ENCODE results near the gene AMIGO3.
"Not testable (repeated sequence)": the region's sequence is repeated elsewhere in the genome, so short reads cannot be mapped to it uniquely, and the experiment has no call there.

The AMIGO3 gene

DNA sequence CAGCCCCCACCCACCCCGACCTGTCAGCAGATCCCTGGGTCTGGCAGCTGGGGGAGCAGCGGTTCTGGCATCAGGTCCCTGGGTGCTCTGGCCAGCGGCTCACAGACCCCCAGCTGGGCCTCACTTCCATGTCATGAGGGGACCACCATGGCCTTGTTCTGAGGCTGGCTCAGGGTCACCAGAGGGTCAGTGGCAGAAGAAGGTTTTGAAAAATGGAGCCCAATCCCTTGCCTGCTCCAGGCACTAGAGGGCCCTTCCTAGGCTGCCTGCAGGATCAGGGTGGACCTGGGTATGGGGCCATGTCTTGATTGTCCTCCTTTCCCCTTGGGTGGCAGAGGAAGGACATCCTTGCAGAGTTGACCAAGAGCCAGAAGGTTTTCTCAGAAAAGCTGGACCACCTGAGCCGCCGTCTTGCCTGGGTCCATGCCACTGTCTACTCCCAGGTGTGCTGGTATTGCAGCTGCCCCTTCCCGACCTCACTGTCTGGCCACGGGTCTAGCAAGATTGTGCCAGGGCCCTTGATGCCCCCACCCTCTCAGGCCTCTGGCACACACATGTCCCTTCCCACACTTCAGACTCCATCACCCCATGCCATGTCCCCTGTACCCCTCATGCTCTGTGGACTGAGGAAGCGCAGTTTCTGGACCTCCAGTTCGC, 12.9 kb downstream of the AMIGO3 start:
- no peak for DNase-seq

DNA sequence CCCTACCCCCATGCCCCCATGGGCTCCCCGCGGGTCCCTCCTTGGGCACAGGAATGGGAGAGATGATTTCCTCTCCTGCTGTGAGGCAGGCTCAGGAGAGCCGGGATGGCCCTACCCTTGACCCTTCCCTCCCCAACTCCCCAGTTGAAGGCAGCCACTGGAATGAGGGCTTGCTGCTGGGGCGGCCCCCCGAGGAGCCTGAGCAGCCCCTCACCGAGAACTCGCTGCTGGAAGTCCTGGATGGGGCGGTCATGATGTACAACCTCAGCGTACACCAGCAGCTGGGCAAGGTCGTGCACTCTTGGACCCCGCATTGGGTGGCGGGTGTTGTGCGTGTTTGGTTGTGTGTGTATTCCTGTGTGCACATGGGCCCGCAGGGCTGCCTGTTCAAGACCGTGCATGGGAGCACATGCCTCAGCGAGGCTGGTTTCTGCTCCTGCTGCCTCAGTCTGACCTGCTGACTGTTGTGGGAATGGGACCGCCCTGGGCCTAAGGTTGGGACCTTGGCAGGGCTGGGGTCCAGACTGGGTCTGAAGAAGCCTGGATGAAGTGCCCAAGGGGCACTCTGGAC, 14.0 kb downstream of the AMIGO3 start:
- DNase-seq = no peak

DNA sequence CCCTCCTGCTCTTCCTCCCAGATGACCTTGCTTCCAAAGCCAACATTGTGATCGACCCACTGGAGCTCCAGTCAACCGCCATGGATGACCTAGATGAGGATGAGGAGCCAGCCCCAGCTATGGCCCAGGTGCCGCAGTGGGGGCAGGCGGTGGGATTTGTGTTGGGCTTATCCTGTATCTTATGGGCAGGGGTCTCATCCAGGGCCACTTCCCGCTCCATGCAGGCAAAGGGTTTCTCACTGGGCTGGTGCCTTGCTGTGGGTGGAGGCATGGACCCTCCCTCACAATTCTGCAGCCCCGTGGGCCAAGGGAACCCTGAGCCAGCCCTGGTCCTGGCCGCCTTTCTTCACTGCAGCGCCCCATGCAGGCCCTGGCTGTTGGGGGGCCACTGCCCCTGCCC, 14.9 kb downstream of the AMIGO3 start:
- DNase-seq = no peak

DNA sequence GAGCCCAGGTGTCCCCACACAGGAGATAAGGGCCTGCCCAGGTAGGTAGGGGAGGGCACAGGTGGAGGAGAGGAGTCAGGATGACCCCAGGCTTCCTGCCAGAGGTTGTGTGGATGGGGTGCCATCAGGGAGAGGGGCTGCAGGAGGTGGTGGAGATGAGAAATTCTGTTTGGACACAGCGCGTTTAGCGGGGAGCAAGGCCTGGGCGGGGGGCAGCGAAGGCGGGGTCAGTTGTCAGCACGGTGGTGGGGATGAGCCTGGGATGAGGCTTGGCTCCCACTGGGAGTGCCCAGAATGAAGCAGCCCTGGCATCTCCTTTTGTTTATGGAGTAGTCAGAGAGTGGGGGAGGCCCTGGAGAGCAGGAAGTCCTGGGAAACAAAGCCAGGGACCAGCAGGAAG, 15.5 kb downstream of the AMIGO3 start:
- no peak for DNase-seq

DNA sequence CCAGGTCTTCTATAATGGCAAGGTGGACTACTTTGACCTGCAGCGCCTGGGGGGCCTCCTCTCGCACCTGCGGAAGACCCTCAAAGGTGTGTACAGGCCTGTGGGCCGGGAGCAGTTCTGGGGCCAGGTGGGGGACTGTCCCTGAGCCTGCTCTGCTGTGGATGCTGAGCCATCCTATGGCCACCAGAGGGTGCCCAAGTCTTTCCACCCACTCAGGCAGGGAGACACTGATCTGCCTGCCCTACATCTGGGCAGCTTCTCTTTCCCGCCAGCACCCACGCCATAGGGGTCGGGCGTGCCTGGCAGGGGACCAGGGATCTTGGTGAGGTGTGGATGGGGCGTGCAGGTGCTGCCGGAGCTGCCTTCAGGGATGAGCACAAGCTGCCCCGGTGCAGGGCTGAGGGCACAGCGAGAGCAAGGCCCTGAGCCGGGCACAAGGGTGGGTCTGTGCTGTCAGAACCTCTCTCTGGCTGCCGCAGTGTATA, 16.0 kb downstream of the AMIGO3 start:
- peak; percentile 55 for DNase-seq

DNA sequence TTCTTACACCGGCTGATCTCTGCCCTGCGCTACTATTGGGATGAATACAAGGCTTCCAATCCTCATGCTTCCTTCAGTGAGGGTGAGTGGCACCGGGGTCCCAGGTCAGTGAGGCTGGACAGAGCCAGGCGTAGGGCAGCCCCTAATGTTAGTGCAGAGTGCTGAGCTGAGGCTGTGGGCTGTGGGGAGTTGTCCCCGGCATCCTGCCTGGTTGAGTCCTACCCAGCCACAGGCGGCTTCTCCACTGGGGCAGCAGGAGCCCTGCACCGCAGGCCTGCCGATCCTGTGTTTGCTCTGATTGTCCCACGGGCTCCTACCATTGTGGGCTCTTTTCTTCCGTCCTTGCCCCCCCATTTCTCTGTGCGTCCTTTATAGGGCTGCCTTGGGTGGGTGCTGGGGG, 16.8 kb downstream of the AMIGO3 start:
- DNase-seq = no peak

DNA sequence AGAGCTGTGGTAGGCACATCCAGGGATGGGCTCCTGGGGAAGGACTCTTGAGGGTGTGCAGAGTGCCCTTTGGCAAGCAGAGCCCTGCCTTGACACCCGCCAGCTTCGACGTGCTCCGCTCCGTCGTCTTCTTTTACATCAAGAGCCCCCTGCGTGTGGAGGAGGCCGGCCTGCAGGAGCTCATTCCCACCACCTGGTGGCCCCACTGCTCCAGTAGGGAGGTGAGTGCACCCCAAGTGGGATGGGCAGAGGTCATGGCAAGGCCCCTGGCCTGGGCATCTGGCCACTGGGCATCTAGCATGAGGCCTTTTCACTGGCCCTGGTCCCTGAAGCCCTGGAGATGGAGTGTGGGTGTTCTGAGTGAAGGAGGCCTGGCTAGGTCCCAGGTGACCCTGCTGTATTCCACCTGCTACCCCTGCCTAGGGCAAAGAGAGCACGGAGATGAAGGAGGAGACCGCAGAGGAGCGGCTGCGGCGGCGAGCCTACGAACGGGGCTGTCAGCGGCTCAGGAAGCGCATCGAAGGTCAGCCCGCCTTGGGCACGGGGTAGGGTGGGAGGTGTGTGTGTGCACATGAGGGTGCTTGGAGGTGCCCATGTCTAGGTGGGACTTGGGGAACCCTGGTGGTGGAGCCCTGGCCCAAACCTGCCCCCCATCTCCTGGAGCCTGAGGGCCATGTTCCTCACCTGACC, 18.0 kb downstream of the AMIGO3 start:
- no peak for DNase-seq

DNA sequence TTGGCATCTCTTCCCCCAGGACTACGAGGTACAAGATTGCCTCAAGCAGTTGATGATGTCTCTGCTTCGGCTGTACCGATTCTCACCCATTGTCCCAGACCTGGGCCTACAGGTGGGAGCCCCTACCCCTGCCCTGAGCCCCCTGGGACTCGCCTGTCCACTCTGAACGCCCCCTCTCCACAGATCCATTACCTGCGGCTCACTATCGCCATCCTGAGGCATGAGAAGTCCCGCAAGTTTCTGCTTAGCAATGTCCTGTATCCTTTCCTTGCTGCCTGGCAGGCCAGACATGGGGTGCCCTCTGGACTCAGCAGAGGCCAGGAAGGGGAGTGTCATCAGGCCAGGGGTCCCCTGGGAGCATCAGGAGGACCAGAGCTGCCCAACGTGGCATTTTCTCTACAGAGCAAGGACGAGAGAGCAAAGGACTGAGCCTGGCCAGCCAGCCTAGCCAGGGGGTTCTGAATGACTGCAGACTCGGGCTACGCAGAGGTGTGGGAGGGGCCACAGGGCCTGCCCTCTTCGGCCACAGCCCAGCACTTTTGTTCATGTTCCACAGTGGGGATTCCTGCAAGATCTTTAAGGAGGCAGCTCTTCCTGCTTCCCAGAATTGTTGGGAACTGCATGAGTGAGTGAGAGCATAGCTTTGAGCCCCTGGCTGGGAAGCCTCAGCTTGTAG, 18.9 kb downstream of the AMIGO3 start:
- DNase-seq = no peak

DNA sequence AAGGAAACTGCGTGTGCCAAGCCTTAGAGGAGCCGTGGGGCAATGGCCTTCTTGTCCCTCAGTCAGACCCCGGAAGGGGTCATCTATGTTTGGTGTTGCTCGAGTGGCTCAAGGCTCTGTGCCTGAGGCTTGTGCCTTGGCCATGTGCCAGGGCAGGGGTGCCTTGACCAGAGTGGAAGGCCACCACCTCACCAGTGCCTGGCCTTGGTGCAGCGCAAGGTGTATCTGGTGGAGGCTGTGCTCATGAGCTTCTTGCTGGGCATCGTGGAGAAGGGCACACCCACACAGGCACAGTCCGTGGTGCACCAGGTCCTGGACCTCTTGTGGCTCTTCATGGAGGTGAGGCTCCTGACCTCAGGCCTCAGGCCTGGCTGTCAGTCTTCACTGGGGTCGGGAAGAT, 19.5 kb downstream of the AMIGO3 start:
- DNase-seq = no peak

DNA sequence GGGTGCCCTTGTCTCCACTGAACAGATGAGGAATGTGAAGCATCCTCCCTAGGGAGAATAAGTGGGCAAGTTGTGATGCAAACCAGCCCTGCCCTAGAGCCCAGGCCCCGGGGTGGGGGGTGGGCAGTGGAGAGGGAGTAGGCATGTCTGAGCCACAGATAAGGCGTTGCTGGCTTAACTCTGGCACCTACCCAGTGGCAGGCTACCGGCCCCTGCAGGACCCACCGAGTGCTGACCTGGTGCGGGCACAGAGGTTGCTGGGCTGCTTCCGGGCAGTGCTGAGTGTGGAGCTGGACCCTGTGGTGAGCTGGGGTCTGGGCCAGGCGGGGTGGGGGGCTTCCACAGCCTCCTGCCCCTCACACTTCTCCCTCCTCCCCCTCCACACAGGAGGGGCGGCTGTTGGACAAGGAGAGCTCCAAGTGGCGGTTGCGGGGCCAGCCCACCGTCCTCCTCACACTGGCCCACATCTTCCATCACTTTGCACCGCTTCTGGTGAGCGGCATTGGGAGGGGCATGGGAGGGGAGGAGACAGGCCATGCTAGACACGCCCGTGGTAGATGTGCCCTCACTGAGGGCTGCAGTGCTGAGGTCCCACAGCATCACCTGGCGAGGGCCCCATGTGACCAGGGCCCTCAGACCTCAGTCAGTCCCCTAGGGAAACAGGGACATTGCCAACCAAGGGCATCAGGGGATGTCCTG, 20.1 kb downstream of the AMIGO3 start:
- DNase-seq = no peak

DNA sequence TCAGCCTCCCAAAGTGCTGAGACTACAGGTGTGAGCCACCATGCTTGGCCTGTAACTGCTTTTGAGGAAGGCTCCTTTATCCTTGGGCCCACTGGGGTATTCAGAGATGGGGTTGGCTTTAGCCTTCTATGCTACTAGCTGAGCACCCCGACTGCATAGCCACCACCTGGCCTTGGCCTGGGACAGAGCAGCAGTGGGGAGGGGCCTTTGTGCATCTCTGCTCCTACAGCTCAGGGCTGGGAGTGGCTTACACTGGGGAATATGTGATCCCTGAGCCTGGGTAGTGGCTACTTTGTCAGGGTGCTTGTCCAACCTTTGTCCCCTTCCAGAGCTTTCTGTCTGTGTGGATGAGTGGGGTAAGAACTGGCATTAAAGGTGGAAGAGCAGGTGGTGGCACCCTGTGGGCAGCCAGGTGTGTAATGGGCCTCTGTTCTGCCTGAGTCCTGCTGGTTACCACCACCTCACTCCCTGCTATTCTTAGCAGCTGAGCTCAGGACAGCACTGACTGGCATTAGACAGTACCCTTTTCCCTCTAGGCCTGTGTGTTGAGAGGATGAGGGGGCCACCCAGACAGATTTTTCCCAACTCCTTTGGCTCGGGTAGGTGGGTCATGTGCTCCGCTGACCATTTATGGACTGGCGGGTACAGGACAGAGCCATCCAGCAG, 24.0 kb downstream of the AMIGO3 start:
- DNase-seq = not testable (repeated sequence)

DNA sequence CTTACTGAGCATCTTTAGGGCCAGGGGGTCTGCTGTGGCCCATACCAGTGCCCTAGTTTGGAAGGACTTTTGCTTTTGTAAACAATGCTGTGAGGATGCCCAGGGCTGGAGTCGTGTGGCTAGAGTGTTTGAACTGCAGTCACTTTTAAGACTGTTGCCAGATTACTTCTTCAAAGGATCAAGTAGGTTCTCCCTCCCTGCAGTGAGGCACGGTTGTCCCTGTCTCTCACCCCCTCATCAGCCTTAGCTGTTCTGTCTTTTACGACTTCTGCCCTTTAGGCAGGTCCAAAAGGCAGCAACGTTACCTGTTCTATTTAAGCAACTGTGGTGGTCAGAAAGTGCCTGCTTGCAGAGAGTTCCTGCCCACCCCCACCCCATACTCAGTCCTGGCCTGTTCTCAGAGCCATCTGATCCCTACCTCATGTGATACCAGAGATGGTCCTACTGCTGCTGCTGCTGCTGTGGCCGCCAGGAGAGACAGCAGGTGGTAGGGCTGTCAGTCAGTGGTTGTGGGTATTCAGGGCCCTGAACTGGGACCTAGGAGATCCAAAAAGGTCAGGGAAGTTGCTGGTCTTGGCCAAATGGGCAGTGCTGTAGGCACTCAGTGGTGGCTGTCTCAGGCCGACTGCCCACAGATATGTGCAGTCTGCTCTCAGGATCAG, 24.9 kb downstream of the AMIGO3 start:
- not testable (repeated sequence) for DNase-seq

DNA sequence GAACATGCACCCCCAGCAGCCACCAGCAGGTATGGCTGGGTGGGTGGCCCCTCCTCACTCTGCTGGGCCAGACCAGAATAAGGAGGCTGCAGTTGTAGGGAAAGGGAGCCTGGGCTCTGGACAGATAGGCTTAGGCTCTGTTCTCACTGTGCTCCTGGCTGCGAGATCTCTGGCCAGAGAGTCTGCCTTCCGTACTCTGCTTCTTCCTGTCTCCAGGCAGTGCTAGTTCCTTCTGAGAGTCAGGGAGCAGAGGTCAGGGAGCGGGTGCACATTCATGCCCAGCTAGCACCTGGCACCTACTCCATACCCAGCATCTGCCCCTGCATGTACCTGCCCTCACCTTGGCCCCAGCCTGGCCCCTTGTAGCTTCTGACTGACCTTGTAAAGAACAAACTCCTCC, 28.0 kb downstream of the AMIGO3 start:
- not testable (repeated sequence) for DNase-seq

DNA sequence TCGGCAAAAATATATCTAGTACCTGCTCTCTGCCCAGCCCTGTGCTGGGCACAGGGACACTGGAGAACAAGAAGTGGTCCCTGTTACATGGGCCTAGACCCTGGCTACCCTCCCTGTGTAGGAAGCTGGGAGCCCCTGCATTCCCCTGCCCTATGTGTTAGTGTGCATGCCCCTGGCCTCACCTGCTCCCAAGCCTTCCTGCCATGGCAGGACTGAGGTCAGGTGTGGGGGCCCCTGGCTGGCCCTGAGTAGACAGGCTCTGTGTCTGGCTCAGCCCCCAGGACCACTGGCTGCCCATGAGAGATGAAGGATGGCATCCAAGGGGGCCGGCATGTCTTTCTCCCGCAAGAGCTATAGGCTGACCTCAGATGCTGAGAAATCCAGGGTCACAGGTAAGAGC, 28.6 kb downstream of the AMIGO3 start:
- DNase-seq = not testable (repeated sequence)

DNA sequence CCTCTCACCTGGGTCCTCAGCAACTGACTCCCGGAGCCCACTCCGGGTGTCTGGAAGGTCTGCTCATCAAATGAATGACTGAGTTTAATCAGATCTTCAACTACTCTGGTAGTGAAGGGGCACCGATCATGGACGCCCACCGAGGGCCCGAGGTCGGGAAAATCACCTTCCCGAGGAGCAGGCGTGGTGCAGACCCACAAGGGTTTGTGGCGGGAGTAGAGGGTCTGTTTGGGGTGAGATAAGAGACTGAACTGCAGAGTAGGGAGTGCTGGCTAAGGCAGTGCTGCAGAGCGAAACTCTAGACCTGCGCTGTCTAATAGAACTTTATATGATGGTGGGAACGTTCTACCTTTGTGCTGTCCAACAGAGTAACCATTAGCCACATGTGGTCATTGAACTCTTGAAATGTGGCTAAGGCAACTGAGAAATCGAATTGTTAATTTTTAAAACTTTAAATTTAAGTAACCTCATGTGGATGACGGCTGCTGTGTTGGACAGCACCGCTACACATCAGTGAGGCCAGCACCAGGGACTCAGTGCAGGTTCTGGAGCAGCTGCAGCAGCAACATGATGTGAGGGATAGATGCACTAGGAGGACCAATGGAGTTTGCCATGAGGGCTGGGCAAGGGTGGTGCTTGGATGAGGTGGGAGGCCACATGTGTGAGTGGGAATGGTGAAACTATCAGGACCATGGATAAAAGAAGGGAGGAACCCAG, 29.4 kb downstream of the AMIGO3 start:
- not testable (repeated sequence) for DNase-seq

DNA sequence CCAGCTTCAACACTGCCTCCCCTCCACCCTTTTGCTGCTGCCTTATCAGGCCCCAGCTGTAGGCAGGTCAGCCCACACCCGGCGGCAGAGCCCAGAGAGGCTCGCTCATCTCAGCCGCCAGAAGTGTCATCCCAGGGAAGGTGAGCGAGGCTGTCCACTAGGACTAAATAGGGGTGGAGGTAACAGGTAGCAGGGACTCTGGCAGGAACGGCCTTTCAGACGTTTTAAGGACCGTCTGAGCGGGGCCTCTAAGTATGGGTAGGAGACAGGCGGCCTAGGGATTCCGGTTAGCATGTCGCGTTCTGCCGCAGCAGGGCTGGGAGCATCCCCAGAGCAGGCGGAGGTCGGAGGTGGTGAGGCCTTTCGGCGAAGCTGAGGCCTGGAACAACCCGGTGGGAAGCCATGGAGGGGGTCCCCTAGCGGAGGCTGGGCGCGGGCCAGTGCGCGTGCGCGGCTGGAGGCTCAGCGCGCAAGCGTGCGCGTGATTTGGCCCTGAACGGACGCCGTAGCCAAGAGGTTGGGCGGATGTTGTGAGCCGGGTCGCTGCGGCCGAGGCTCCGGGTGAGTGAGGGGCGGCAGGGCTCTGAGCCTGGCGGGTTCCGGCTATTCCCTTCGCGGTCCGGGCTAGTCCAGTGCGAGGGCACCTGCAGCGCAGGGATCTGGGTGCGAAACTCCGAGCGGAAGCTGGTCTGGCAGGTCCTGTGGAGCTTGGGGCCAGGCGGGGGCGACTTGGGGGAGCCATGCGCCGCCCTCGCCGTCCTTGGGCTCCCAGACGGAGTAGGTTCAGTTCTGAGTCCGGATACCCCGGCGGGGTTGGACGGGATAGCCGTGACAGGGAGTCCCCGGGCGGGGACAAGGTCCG, 30.2 kb downstream of the AMIGO3 start, which contains the start of the genes MST1 and RNF123:
TSS of gene MST1 (minus strand) at position 429 of the 862 bp plus-strand sequence. CDS start 783 bp downstream, outside the sequence.
TSS of gene RNF123 (plus strand) at position 512 of the 862 bp plus-strand sequence. CDS start 1,609 bp downstream, outside the sequence.
- DNase-seq = no peak

DNA sequence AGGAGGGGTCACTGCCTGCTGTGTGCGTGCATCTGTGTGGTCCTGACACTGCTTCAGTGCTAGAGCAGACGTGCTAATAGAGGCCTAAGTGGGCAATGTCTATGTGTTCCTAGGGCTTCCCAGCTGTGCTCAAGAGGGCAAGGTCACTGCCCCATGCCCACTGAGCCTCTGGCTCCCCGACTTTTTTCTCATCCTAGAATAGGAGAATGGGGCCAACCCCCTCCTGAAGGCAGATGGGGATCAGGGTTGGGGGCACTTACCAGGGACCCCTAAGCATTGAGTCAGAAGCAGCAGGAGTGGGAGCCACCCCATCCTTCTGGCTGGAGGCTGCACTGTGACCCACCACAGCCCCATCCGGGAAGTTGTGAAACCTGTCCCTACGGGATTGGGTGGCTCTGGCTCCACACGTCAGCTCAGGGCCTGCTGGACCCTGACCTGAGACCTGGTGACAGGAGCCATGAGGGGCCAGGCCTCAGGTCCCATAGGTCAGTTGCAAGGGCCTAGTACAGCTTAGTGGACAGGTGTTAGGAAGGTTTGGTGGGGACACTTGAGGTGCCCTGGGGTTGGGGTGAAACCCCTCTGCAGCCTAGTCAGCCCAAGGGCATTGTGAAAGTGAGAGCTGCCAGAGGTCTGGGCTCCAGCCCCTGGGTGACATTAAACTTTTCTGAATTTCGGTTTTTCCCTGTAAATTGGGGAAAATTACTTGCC, 31.0 kb downstream of the AMIGO3 start:
- DNase-seq = not testable (repeated sequence)

DNA sequence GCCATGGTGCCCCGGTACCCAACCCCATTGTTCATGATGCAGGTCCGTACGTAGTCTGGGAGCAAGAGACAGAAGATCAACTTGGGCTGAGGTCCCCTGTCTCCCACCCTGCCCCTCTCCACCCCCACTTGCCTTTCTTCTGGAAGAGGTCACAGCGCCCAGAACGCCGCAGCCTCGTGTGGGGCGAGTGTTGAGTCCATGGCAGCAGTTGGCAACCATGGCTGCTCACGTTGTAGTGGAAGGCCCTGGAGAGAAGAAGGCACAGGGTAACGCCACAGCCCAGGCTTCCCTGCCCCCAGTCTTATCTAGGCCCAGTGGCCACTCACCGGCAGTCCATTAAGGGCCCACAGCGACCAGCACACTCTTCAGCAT, 32.1 kb downstream of the AMIGO3 start:
- not testable (repeated sequence) for DNase-seq

DNA sequence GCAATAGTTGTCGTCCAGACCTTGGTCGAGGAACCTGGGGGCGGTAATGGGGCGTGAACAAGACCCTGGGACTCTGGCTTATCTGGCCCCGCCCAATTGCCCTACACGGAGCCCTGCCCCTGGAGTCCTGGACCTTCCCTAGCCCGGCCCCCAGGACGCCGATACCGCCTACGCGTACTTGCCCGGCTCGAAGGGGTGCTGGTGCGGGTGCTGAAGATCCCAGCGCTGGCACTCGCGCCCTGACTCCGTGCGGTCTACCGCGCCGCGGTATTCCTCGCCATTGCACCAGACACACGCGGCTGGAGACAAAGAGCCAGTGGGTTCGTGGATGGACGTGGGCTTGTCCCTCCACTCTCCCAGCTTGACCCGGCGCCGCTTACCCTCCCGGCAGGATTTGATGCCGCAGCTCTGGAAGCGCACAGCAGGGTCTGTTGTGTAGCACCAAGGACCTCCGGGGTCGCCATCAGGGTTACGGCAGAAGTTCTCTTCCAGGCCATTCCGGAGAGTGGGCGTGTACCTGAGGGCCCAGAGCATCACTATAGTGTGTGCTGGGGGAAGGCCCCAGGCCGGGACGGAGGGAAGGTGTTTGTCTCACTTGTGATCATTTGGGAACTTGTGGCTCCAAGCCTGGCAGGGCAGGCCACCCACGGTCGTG, 32.6 kb downstream of the AMIGO3 start:
- DNase-seq = not testable (repeated sequence)

Measured in NCI-H1105 treated with DMSO at 0.1 percent for 48 hours (cell line).